RPMI7951 (cell line): ENCODE measurements around the gene THOC1. TPM values are rescaled to one million over a fixed set of nuclear protein-coding genes. Genes with fewer than 3 reads are reported as not detected.
"Not testable (repeated sequence)": the region's sequence is repeated elsewhere in the genome, so short reads cannot be mapped to it uniquely, and the experiment has no call there.

ENCODE experiments used
- DNase-seq: peaks from one replicate; pipeline ENCODE4 v3.0.0-alpha.2; 2012; ENCODE audit warnings: low read depth
- total RNA-seq: library from RNA; depleted of rRNA; stranded (reverse); fragments of >200 nt; shearing (Covaris generic); gene quantifications from 2 replicates; pipeline ENCODE4 v1.2.3, GENCODE V29; 2014; rRNA removed

Gene THOC1
- total RNA-seq, result 34.4 and 39.8 TPM in 2 replicates

GRCh38 chr18:267688-268552 is at the start of gene THOC1:
TSS of gene THOC1 (minus strand) at chr18:268047. CDS start at chr18:268019, 28 bp downstream.
- DNase-seq, result peak; percentile 88

- DNase-seq, result no peak
Measured at GRCh38 chr18:317618-318017, 49.8 kb upstream of the THOC1 start.

- DNase-seq, result no peak
Measured at GRCh38 chr18:316393-316792, 48.5 kb upstream of the THOC1 start.

- no peak for DNase-seq
Measured at GRCh38 chr18:313931-314330, 46.1 kb upstream of the THOC1 start.

- no peak for DNase-seq
Measured at GRCh38 chr18:312415-312814, 44.6 kb upstream of the THOC1 start.

GRCh38 chr18:310042-310441 is 42.2 kb upstream of the THOC1 start:
- no peak for DNase-seq

GRCh38 chr18:308086-308485 is 40.2 kb upstream of the THOC1 start:
- DNase-seq, result not testable (repeated sequence)

- DNase-seq, result no peak
Measured at GRCh38 chr18:306608-307255, 38.9 kb upstream of the THOC1 start.

GRCh38 chr18:305003-305501 is 37.2 kb upstream of the THOC1 start:
- peak; percentile 69 for DNase-seq

- DNase-seq, result no peak
Measured at GRCh38 chr18:303607-304006, 35.8 kb upstream of the THOC1 start.

- no peak for DNase-seq
Measured at GRCh38 chr18:303011-303410, 35.2 kb upstream of the THOC1 start.

- DNase-seq, result no peak
Measured at GRCh38 chr18:302097-302496, 34.2 kb upstream of the THOC1 start.

- peak; percentile 65 for DNase-seq
Measured at GRCh38 chr18:297936-298335, 30.1 kb upstream of the THOC1 start.

GRCh38 chr18:295756-296490 is 28.1 kb upstream of the THOC1 start:
- peak; percentile 17 for DNase-seq

GRCh38 chr18:294566-294965 is 26.7 kb upstream of the THOC1 start:
- DNase-seq, result no peak

- peak; percentile 29 for DNase-seq
Measured at GRCh38 chr18:293536-293935, 25.7 kb upstream of the THOC1 start.

GRCh38 chr18:292271-292670 is 24.4 kb upstream of the THOC1 start:
- no peak for DNase-seq

- not testable (repeated sequence) for DNase-seq
Measured at GRCh38 chr18:289970-290369, 22.1 kb upstream of the THOC1 start.

GRCh38 chr18:289026-289425 is 21.2 kb upstream of the THOC1 start:
- DNase-seq, result no peak

GRCh38 chr18:286515-287310 is 18.9 kb upstream of the THOC1 start:
- peak; percentile 49 for DNase-seq

- no peak for DNase-seq
Measured at GRCh38 chr18:285817-286216, 18.0 kb upstream of the THOC1 start.
